Natural killer cell (primary cell): ENCODE measurements around the gene UXS1. TPM values are rescaled to one million over a fixed set of nuclear protein-coding genes. Genes with fewer than 3 reads are reported as not detected.

ENCODE experiments used
- ATAC-seq, 3 donors: fragments of 150-1000 bp in 2 of 3; fragments of 200-7000 bp in 1 of 3; cut with Tn5 transposase; 1 replicate in 1 of 3; 2 replicates in 2 of 3; pipeline ENCODE4 v1.10.0; 2021; ENCODE audit warnings: mild to moderate bottlenecking in 2 of 3, moderate library complexity in 2 of 3
- DNase-seq, 2 donors: peaks; one replicate each; pipeline versions ENCODE4 v3.0.0 to v3.0.0-alpha.2; 2013 to 2021; ENCODE audit warnings: mixed read lengths in 1 of 2
- H3K27ac ChIP-seq: one replicate; pipeline ENCODE4 v1.5.1; 2013; ENCODE audit warnings: mild to moderate bottlenecking, low read length
- H3K27me3 ChIP-seq: one replicate; pipeline ENCODE4 v1.6.1; 2013; ENCODE audit warnings: low read length; ENCODE audit not compliant: control insufficient read depth, insufficient read depth
- H3K36me3 ChIP-seq: one replicate; pipeline ENCODE4 v1.6.1; 2013; ENCODE audit warnings: low read length; ENCODE audit not compliant: control insufficient read depth, insufficient read depth
- H3K4me1 ChIP-seq: one replicate; pipeline ENCODE4 v1.6.1; 2013; ENCODE audit warnings: low read length; ENCODE audit not compliant: control insufficient read depth, insufficient read depth
- H3K4me3 ChIP-seq: one replicate; pipeline ENCODE4 v1.5.1; 2013; ENCODE audit warnings: low read length
- H3K9me3 ChIP-seq: one replicate; pipeline ENCODE4 v1.6.1; 2013; ENCODE audit warnings: low read length; ENCODE audit not compliant: control insufficient read depth, insufficient read depth
- H3K27ac Mint-ChIP-seq, 2 donors: one replicate each; pipeline ENCODE4 v1.8.0; 2022; ENCODE audit warnings: mild to moderate bottlenecking in 2 of 2, mixed read lengths in 2 of 2, moderate library complexity in 1 of 2
- H3K27me3 Mint-ChIP-seq, 2 donors: one replicate each; pipeline ENCODE4 v1.8.0; 2022; ENCODE audit warnings: low read depth in 2 of 2, mixed read lengths in 2 of 2
- H3K36me3 Mint-ChIP-seq: one replicate; pipeline ENCODE4 v1.8.0; 2022; ENCODE audit warnings: mixed read lengths
- H3K4me1 Mint-ChIP-seq, 2 donors: one replicate each; pipeline ENCODE4 v1.8.0; 2022; ENCODE audit warnings: mixed read lengths in 2 of 2
- H3K4me3 Mint-ChIP-seq: one replicate; pipeline ENCODE4 v1.8.0; 2022; ENCODE audit warnings: mild to moderate bottlenecking, moderate library complexity, mixed read lengths
- H3K9me3 Mint-ChIP-seq, 2 donors: one replicate each; pipeline ENCODE4 v1.8.0; 2022; ENCODE audit warnings: mixed read lengths in 2 of 2
- WGBS: methylation state at CpG from one replicate; pipeline ENCODE4 v1.1.7; 2013; ENCODE audit warnings: missing lambda C conversion rate; ENCODE audit not compliant: insufficient coverage; 5-methylcytosine and 5-hydroxymethylcytosine counted together
- intact Hi-C: fragments of 100-400 bp; cut with micrococcal nuclease; formaldehyde crosslinking; loops from one replicate; pipeline ENCODE4 v1.14.2; 2022
- total RNA-seq, 4 donors: library from RNA; stranded (reverse); fragments of 120-200 nt in 1 of 4; gene quantifications; one replicate each; pipeline versions ENCODE4 v1.2.3 to v1.2.4, GENCODE V29; 2013 to 2022
- TF ChIP-seq, protein P1 (sequence below): fragments of 200-600 bp; IDR thresholded peaks from one replicate; pipeline ENCODE4 v1.8.0; 2022; ENCODE audit warnings: antibody characterized with exemption

The UXS1 gene
- total RNA-seq, 3 donors from 2014 or later (not counting 1 experiment from before 2014, with no cell fraction given): 36.3 to 60.4 (median 37.5) TPM

GRCh38 chr2:106109675-106110424 lies 84.3 kb downstream of the UXS1 start:
- WGBS: 96% methylated on average over 13 of the region's 13 CpGs
- TF ChIP-seq, protein P1, sequence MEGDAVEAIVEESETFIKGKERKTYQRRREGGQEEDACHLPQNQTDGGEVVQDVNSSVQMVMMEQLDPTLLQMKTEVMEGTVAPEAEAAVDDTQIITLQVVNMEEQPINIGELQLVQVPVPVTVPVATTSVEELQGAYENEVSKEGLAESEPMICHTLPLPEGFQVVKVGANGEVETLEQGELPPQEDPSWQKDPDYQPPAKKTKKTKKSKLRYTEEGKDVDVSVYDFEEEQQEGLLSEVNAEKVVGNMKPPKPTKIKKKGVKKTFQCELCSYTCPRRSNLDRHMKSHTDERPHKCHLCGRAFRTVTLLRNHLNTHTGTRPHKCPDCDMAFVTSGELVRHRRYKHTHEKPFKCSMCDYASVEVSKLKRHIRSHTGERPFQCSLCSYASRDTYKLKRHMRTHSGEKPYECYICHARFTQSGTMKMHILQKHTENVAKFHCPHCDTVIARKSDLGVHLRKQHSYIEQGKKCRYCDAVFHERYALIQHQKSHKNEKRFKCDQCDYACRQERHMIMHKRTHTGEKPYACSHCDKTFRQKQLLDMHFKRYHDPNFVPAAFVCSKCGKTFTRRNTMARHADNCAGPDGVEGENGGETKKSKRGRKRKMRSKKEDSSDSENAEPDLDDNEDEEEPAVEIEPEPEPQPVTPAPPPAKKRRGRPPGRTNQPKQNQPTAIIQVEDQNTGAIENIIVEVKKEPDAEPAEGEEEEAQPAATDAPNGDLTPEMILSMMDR: no peak
- no peaks in the 10 kb centered on the region for H3K27me3 ChIP-seq
- H3K27me3 Mint-ChIP-seq: no peaks in the 10 kb centered on the region
- H3K4me1 ChIP-seq: no peaks in the 10 kb centered on the region
- peaks cover 30% of the 10 kb centered on the region for H3K36me3 ChIP-seq
- peaks cover 6% of the 10 kb centered on the region for H3K36me3 Mint-ChIP-seq
- DNase-seq: no peak
- no peak overlapping the region for H3K27ac ChIP-seq
- H3K9me3 Mint-ChIP-seq: no peaks in the 10 kb centered on the region
- no peaks in the 10 kb centered on the region for H3K4me1 Mint-ChIP-seq
- ATAC-seq: no peak
- intact Hi-C loops: no loop called here
- H3K27ac Mint-ChIP-seq: no peak overlapping the region
- no peak overlapping the region for H3K4me3 Mint-ChIP-seq
- H3K9me3 ChIP-seq: no peaks in the 10 kb centered on the region
- H3K4me3 ChIP-seq: no peak overlapping the region

GRCh38 chr2:106108791-106109190 lies 85.3 kb downstream of the UXS1 start:
- Mint-ChIP-seq H3K4me3 (no peak overlapping the region), H3K9me3 (no peaks in the 10 kb centered on the region), H3K4me1 (no peaks in the 10 kb centered on the region), H3K27me3 (no peaks in the 10 kb centered on the region), H3K36me3 (peaks cover 6% of the 10 kb centered on the region), H3K27ac (no peak overlapping the region)
- DNase-seq (no peak), ATAC-seq (no peak)
- no peaks in the 10 kb centered on the region for H3K27me3 ChIP-seq
- H3K9me3 ChIP-seq: no peaks in the 10 kb centered on the region
- WGBS: 81% methylated on average over 7 of the region's 7 CpGs
- H3K27ac ChIP-seq: no peak overlapping the region
- H3K4me3 ChIP-seq: no peak overlapping the region
- no peaks in the 10 kb centered on the region for H3K4me1 ChIP-seq
- TF ChIP-seq, protein P1: no peak
- H3K36me3 ChIP-seq: peaks cover 30% of the 10 kb centered on the region
- intact Hi-C loops: no loop called here

- 90% methylated on average over 6 of the region's 6 CpGs for WGBS
- Mint-ChIP-seq H3K9me3 (no peaks in the 10 kb centered on the region), H3K27ac (no peak overlapping the region), H3K36me3 (peaks cover 6% of the 10 kb centered on the region), H3K27me3 (no peaks in the 10 kb centered on the region), H3K4me3 (no peak overlapping the region), H3K4me1 (no peaks in the 10 kb centered on the region)
- peak in 1 of 2 donors; percentile 43 for DNase-seq
- TF ChIP-seq, protein P1: no peak
- Histone ChIP-seq H3K27ac (no peak overlapping the region), H3K36me3 (peaks cover 30% of the 10 kb centered on the region), H3K4me1 (no peaks in the 10 kb centered on the region), H3K4me3 (no peak overlapping the region), H3K9me3 (no peaks in the 10 kb centered on the region), H3K27me3 (no peaks in the 10 kb centered on the region)
- ATAC-seq: no peak
- intact Hi-C loops: no loop called here
Measured at GRCh38 chr2:106108351-106108750, 85.8 kb downstream of the UXS1 start.
